ENCODE measurements around the gene SLC16A6.
A peak's percentile ranks its signal among the peaks of the same experiment; 100 is the strongest.

The SLC16A6 gene

GRCh38 chr17:68301438-68301959, 10.6 kb upstream of the SLC16A6 start:
- Histone ChIP-seq H3K9me3 (no peaks in the 10 kb centered on the region), H3K4me2 (no peak overlapping the region), H4K20me1 (no peaks in the 10 kb centered on the region), H3K27ac (no peak overlapping the region), H3K27me3 (no peaks in the 10 kb centered on the region), H3K4me3 (no peak overlapping the region), H3K36me3 (no peaks in the 10 kb centered on the region), H3K9ac (no peak overlapping the region), H3K4me1 (peaks cover 25% of the 10 kb centered on the region)
- no peak for TF ChIP-seq Cebpa-rat (IDR thresholded peaks at IDR 0.05)

GRCh38 chr17:68299817-68300216, 8.9 kb upstream of the SLC16A6 start:
- Histone ChIP-seq H3K36me3 (no peaks in the 10 kb centered on the region), H3K9me3 (no peaks in the 10 kb centered on the region), H3K4me2 (no peak overlapping the region), H3K4me1 (peaks cover 19% of the 10 kb centered on the region), H3K27me3 (no peaks in the 10 kb centered on the region), H4K20me1 (no peaks in the 10 kb centered on the region), H3K9ac (no peak overlapping the region), H3K4me3 (no peak overlapping the region), H3K27ac (no peak overlapping the region)
- no peak for TF ChIP-seq Cebpa-rat (IDR thresholded peaks at IDR 0.05)

GRCh38 chr17:68298601-68299000, 7.7 kb upstream of the SLC16A6 start:
- Histone ChIP-seq H3K4me3 (no peak overlapping the region), H3K9me3 (no peaks in the 10 kb centered on the region), H3K9ac (no peak overlapping the region), H3K4me2 (no peak overlapping the region), H4K20me1 (no peaks in the 10 kb centered on the region), H3K4me1 (peaks cover 19% of the 10 kb centered on the region), H3K36me3 (no peaks in the 10 kb centered on the region), H3K27me3 (no peaks in the 10 kb centered on the region), H3K27ac (no peak overlapping the region)
- no peak for TF ChIP-seq Cebpa-rat (IDR thresholded peaks at IDR 0.05)

GRCh38 chr17:68297195-68297594, 6.3 kb upstream of the SLC16A6 start:
- H3K4me1 ChIP-seq = peaks cover 24% of the 10 kb centered on the region

GRCh38 chr17:68296217-68297191, 5.6 kb upstream of the SLC16A6 start:
- no peak for TF ChIP-seq Cebpa-rat (IDR thresholded peaks at IDR 0.05)
- peak overlapping the region; percentile 0; the same call in 1 of the 2 replicates for H3K4me2 ChIP-seq
- H3K9ac ChIP-seq = no peak overlapping the region
- no peak overlapping the region for H3K27ac ChIP-seq
- H3K36me3 ChIP-seq = no peaks in the 10 kb centered on the region
- H3K4me1 ChIP-seq = peaks cover 21% of the 10 kb centered on the region
- no peaks in the 10 kb centered on the region for H3K27me3 ChIP-seq
- H3K4me3 ChIP-seq = no peak overlapping the region
- no peaks in the 10 kb centered on the region for H4K20me1 ChIP-seq
- no peaks in the 10 kb centered on the region for H3K9me3 ChIP-seq

More at GRCh38 chr17:68297195-68297594, 6.3 kb upstream of the SLC16A6 start:
- no peak overlapping the region for H3K9ac ChIP-seq
- H3K36me3 ChIP-seq = no peaks in the 10 kb centered on the region
- no peak overlapping the region for H3K4me3 ChIP-seq
- no peaks in the 10 kb centered on the region for H3K27me3 ChIP-seq
- no peaks in the 10 kb centered on the region for H3K9me3 ChIP-seq
- no peak overlapping the region for H3K27ac ChIP-seq
- TF ChIP-seq Cebpa-rat (IDR thresholded peaks at IDR 0.05) = no peak
- peak overlapping the region; percentile 0; the same call in 1 of the 2 replicates for H3K4me2 ChIP-seq
- no peaks in the 10 kb centered on the region for H4K20me1 ChIP-seq

- no peak overlapping the region for H3K27ac ChIP-seq
- no peaks in the 10 kb centered on the region for H3K9me3 ChIP-seq
- no peaks in the 10 kb centered on the region for H4K20me1 ChIP-seq
- no peak overlapping the region for H3K9ac ChIP-seq
- no peak overlapping the region for H3K4me2 ChIP-seq
- no peaks in the 10 kb centered on the region for H3K27me3 ChIP-seq
- no peak for TF ChIP-seq Cebpa-rat (IDR thresholded peaks at IDR 0.05)
- no peak overlapping the region for H3K4me3 ChIP-seq
- H3K36me3 ChIP-seq = no peaks in the 10 kb centered on the region
- peaks cover 29% of the 10 kb centered on the region for H3K4me1 ChIP-seq
Measured at GRCh38 chr17:68295086-68295485, 4.2 kb upstream of the SLC16A6 start.

- no peak for TF ChIP-seq Cebpa-rat (IDR thresholded peaks at IDR 0.05)
- no peaks in the 10 kb centered on the region for H3K36me3 ChIP-seq
- no peak overlapping the region for H3K27ac ChIP-seq
- H4K20me1 ChIP-seq = no peaks in the 10 kb centered on the region
- no peak overlapping the region for H3K4me3 ChIP-seq
- H3K9me3 ChIP-seq = no peaks in the 10 kb centered on the region
- H3K9ac ChIP-seq = no peak overlapping the region
- no peak overlapping the region for H3K4me2 ChIP-seq
- H3K4me1 ChIP-seq = peaks cover 34% of the 10 kb centered on the region
- no peaks in the 10 kb centered on the region for H3K27me3 ChIP-seq
Measured at GRCh38 chr17:68294617-68295016, 3.7 kb upstream of the SLC16A6 start.

- TF ChIP-seq Cebpa-rat (IDR thresholded peaks at IDR 0.05) = no peak
- Histone ChIP-seq H3K4me1 (peaks cover 38% of the 10 kb centered on the region), H3K27me3 (no peaks in the 10 kb centered on the region), H3K36me3 (no peaks in the 10 kb centered on the region), H4K20me1 (no peaks in the 10 kb centered on the region), H3K9ac (no peak overlapping the region), H3K4me2 (no peak overlapping the region), H3K4me3 (no peak overlapping the region), H3K27ac (no peak overlapping the region), H3K9me3 (no peaks in the 10 kb centered on the region)
Measured at GRCh38 chr17:68294196-68294555, 3.2 kb upstream of the SLC16A6 start.

GRCh38 chr17:68293490-68294195, 2.7 kb upstream of the SLC16A6 start:
- Histone ChIP-seq H3K36me3 (no peaks in the 10 kb centered on the region), H3K9ac (no peak overlapping the region), H3K27ac (no peak overlapping the region), H3K4me3 (no peak overlapping the region), H3K4me2 (no peak overlapping the region), H3K27me3 (no peaks in the 10 kb centered on the region), H4K20me1 (no peaks in the 10 kb centered on the region), H3K4me1 (peaks cover 43% of the 10 kb centered on the region), H3K9me3 (no peaks in the 10 kb centered on the region)
- no peak for TF ChIP-seq Cebpa-rat (IDR thresholded peaks at IDR 0.05)

GRCh38 chr17:68292689-68293040, 1.7 kb upstream of the SLC16A6 start:
- H3K27ac ChIP-seq = peak overlapping the region; percentile 97; the same call in 1 of the 2 replicates
- H3K9me3 ChIP-seq = no peaks in the 10 kb centered on the region
- H3K4me1 ChIP-seq = peaks cover 53% of the 10 kb centered on the region
- H3K36me3 ChIP-seq = no peaks in the 10 kb centered on the region
- no peaks in the 10 kb centered on the region for H4K20me1 ChIP-seq
- H3K4me3 ChIP-seq = peak overlapping the region; percentile 78
- H3K9ac ChIP-seq = peak overlapping the region; percentile 93; the same call in 1 of the 2 replicates
- H3K4me2 ChIP-seq = peak overlapping the region; percentile 97
- TF ChIP-seq Cebpa-rat (IDR thresholded peaks at IDR 0.05) = no peak
- no peaks in the 10 kb centered on the region for H3K27me3 ChIP-seq

Data from BLaER1 (cell line).